Motor neuron (in vitro differentiated cells): Measurements from ENCODE around the gene CLEC2A. TPM values are rescaled to one million over a fixed set of nuclear protein-coding genes. Genes with fewer than 3 reads are reported as not detected.
A peak's percentile ranks its signal among the peaks of the same experiment; 100 is the strongest.

Experiments used
- ATAC-seq, 8 experiments: fragments of 200-7000 bp; cut with Tn5 transposase; replicated peaks in 6 of 8; 2 replicates each; pipeline ENCODE4 v1.8.0; 2021; ENCODE audit warnings: mild to moderate bottlenecking in 8 of 8, moderate library complexity in 8 of 8
- H3K27ac ChIP-seq, 2 donors: fragments of 250-450 bp; sonication (Bioruptor Pico); 2 replicates each; pipeline ENCODE4 v1.9.0; 2021; ENCODE audit warnings: antibody characterized with exemption in 2 of 2, mild to moderate bottlenecking in 2 of 2, moderate library complexity in 1 of 2
- H3K4me1 ChIP-seq, 2 donors: fragments of 250-450 bp; sonication (Bioruptor Pico); replicated peaks in 1 of 2; 2 replicates each; pipeline ENCODE4 v1.6.1; 2021; ENCODE audit warnings: antibody characterized with exemption in 2 of 2, mild to moderate bottlenecking in 2 of 2, moderate library complexity in 1 of 2
- H3K4me3 ChIP-seq, 5 donors: fragments of 250-450 bp; sonication (Bioruptor Pico); 2 replicates each; pipeline ENCODE4 v1.9.0; 2021; ENCODE audit warnings: antibody characterized with exemption in 5 of 5, mild to moderate bottlenecking in 5 of 5, moderate library complexity in 4 of 5
- WGBS, 10 experiments: fragments of 450-650 bp; shearing (Covaris generic); methylation state at CpG; one replicate each; pipeline ENCODE4 v1.0.0; 2022; 5-methylcytosine and 5-hydroxymethylcytosine counted together
- in situ Hi-C, 9 experiments: fragments of 400-800 bp; cut with MboI; loops; one replicate each; pipeline ENCODE4 v1.15.0; 2021; ENCODE audit warnings: low sequenced_read_pairs in 9 of 9, low pct_unique_long_range_greater_than_20kb in 2 of 9; ENCODE audit not compliant: unreplicated experiment in 9 of 9
- total RNA-seq, 8 experiments: library from RNA; unstranded; fragments of 300-600 nt; gene quantifications; 2 replicates each; pipeline versions ENCODE4 v1.2.3 to v1.2.4, GENCODE V29; 2022

The CLEC2A gene
- total RNA-seq, 8 experiments from 2014 or later = 0.38 to 36.7 (median 0.85) TPM; not detected in 5

- WGBS, 10 experiments = 14 to 100% (median 69%) methylated on average over 1 to 3 of the region's 3 CpGs
- Histone ChIP-seq H3K4me1 (no peaks in the 10 kb centered on the region), H3K27ac (no peak overlapping the region), H3K4me3 (no peak overlapping the region)
- ATAC-seq = no peak
- in situ Hi-C loops = loop anchor here in 3 of 9 experiments (25.0 kb wide), 2 partner anchors 115 to 210 kb away; partner anchors contain the start of gene CLEC7A (in 2 of the 3)
Observed at GRCh38 chr12:9926876-9927275, 5.3 kb downstream of the CLEC2A start.

- Histone ChIP-seq H3K4me3 (no peak overlapping the region), H3K27ac (no peak overlapping the region), H3K4me1 (no peaks in the 10 kb centered on the region)
- ATAC-seq = peak in 4 of 8 experiments; percentile 24 to 73 (median 63)
- WGBS, 10 experiments = 0 to 46% (median 28%) methylated on average over 1 to 5 of the region's 5 CpGs; no CpG with 5 or more reads in 2 of the 10 experiments
- in situ Hi-C loops = loop anchor here in 3 of 9 experiments (25.0 kb wide), 2 partner anchors 114 to 211 kb away; partner anchors contain the start of gene CLEC7A (in 2 of the 3)
Observed at GRCh38 chr12:9925705-9926393, 6.3 kb downstream of the CLEC2A start.

DNA sequence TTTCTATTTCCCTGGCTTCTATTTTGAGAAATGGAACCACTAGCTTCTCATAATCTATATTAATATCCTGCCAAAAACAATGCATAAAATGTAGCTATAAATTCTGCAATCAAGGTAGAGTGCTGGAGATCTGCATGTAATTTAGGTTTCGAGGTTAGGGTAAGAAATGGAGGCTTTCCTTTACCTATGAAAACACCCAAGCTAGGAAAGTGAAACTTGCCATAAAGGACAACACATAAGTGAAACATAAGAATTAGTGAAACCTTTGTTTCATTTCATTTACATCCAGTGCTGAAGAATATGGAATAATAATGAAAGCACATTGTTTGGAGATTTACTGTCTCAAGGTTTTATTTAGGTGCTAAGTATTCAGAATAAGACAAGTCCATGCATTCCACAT is 9.7 kb downstream of the CLEC2A start:
- H3K4me3 ChIP-seq = no peak overlapping the region
- H3K4me1 ChIP-seq = no peaks in the 10 kb centered on the region
- no peak for ATAC-seq
- in situ Hi-C loops = no loop called here
- no peak overlapping the region for H3K27ac ChIP-seq
- WGBS, 10 experiments = 46 to 100% (median 86%) methylated on average over 1 of the region's 1 CpG; no CpG with 5 or more reads in 1 of the 10 experiments

GRCh38 chr12:9920451-9920850 is 11.7 kb downstream of the CLEC2A start:
- ATAC-seq = no peak
- 46 to 100% (median 92%) methylated on average over 2 to 8 of the region's 10 CpGs; no CpG with 5 or more reads in 1 of the 10 experiments for WGBS, 10 experiments
- no peak overlapping the region for H3K27ac ChIP-seq
- no peaks in the 10 kb centered on the region for H3K4me1 ChIP-seq
- in situ Hi-C loops = no loop called here
- no peak overlapping the region for H3K4me3 ChIP-seq

- no peaks in the 10 kb centered on the region for H3K4me1 ChIP-seq
- ATAC-seq = no peak
- no peak overlapping the region for H3K4me3 ChIP-seq
- in situ Hi-C loops = no loop called here
- no peak overlapping the region for H3K27ac ChIP-seq
- 0 to 86% methylated on average over 1 to 2 of the region's 3 CpGs; no CpG with 5 or more reads in 8 of the 10 experiments for WGBS, 10 experiments
Observed at GRCh38 chr12:9919443-9919842, 12.7 kb downstream of the CLEC2A start.

DNA sequence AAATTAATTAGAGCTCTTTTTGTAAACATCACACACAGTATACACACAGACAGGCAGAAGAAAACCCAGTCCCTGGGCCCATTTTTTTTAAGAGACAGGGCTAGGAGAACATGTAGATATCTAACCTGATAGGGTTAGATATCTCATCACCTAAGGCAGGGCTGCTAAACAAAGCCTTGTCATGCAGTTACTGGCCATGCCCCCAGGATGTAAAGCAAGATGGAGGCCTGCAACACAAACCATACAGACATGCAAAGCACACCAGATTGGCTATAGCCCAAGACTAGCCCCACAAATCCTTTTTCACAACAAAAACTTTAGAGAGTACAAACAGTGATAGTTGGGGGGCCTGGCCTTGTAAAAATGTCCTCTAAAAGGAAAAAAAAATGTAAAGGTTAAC is 20.5 kb downstream of the CLEC2A start:
- no peak for ATAC-seq
- no peak overlapping the region for H3K4me3 ChIP-seq
- no peak overlapping the region for H3K27ac ChIP-seq
- H3K4me1 ChIP-seq = no peaks in the 10 kb centered on the region
- in situ Hi-C loops = no loop called here

GRCh38 chr12:9910716-9911421 is 21.3 kb downstream of the CLEC2A start:
- 17 to 87% (median 58%) methylated on average over 1 to 5 of the region's 7 CpGs; no CpG with 5 or more reads in 1 of the 10 experiments for WGBS, 10 experiments
- no peaks in the 10 kb centered on the region for H3K4me1 ChIP-seq
- no peak overlapping the region for H3K4me3 ChIP-seq
- peak in 2 of 8 experiments; percentile 34 to 35 for ATAC-seq
- no peak overlapping the region for H3K27ac ChIP-seq
- in situ Hi-C loops = no loop called here

DNA sequence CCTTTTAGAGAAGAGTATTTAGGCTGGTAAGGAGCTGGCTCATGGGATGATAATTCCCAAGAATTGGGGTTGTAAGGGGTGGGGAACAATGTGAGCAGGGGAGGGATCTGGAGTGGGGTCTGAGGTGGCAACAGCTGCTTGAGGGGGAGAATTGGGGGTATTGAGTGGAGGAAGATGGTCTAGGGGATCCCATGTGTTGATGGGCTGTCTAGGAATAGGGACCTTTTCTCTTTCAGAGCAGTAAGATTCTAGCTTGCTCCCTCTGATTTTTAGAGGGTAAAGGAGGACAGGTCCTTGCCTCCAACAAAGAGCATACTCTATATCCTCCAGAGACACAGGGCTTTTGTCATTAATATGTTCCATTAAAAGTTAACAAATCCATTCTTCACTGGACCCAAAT is 22.4 kb downstream of the CLEC2A start:
- H3K4me1 ChIP-seq = no peaks in the 10 kb centered on the region
- ATAC-seq = no peak
- in situ Hi-C loops = no loop called here
- H3K27ac ChIP-seq = no peak overlapping the region
- H3K4me3 ChIP-seq = no peak overlapping the region

DNA sequence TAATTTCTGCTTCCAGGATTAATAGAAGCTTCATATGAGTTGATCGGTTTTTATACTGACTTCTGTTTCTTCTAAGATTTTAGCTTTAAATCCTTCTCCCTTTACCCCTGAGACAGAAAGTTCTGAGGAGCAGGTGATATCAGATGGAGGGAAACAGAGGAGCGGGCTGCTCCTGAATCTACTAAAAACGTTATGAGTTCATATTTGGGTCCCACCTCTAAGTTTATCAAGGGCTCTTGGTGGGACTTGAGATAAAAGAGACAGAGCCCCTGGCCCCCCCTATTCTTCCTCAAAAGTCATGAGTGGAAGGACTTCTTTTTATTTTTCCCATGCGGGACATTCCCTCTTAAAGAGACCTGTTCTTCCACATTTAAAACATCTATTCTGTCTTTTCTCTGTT is 23.8 kb downstream of the CLEC2A start:
- H3K4me1 ChIP-seq = no peaks in the 10 kb centered on the region
- no peak overlapping the region for H3K27ac ChIP-seq
- no peak for ATAC-seq
- in situ Hi-C loops = no loop called here
- WGBS, 10 experiments = 42 to 100% (median 80%) methylated on average over 1 to 4 of the region's 4 CpGs; no CpG with 5 or more reads in 2 of the 10 experiments
- no peak overlapping the region for H3K4me3 ChIP-seq

DNA sequence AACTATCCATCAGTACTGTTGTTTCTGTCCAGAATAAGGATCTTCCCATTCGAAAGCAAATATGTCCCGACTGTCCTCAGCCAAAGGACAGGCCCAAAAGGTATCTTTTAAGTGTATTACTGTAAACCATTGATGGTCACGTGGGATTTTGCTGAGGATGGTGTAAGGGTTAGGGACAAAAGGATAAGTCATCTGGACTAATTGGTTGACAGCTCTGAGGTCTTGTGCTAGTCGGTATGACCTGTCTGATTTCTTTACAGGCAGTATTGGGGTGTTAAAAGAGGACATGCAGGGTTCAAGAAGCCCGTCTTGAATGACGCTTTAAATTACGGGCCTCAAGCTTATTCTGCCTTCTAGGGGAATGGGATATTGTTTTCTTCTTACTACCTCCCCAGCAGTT is 24.4 kb downstream of the CLEC2A start:
- WGBS, 10 experiments = 40 to 95% (median 72%) methylated on average over 2 to 7 of the region's 7 CpGs; no CpG with 5 or more reads in 1 of the 10 experiments
- Histone ChIP-seq H3K27ac (no peak overlapping the region), H3K4me3 (no peak overlapping the region), H3K4me1 (no peaks in the 10 kb centered on the region)
- no peak for ATAC-seq
- in situ Hi-C loops = no loop called here

DNA sequence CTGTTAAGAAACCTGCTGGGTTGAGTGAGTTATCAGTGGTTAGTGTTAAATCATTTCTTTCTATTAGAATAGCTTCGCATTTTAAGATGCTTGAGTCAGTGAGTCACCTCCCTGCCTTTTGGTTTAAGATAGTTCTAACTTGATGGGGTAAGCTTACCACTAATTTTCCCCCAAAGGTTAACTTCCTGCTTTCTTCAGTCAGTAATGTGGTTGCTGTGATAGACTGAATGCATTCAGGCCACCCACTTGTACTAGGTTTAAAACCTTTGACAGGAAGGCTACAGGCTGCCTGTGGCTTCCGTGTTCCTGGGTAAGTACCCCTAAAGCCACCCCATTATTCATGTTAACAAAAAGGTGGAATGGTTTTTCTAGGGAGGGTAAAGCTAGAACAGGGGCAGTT is 25.3 kb downstream of the CLEC2A start:
- H3K27ac ChIP-seq = no peak overlapping the region
- no peak overlapping the region for H3K4me3 ChIP-seq
- WGBS, 10 experiments = 17 to 94% (median 80%) methylated on average over 1 to 2 of the region's 2 CpGs; no CpG with 5 or more reads in 3 of the 10 experiments
- H3K4me1 ChIP-seq = no peaks in the 10 kb centered on the region
- ATAC-seq = no peak
- in situ Hi-C loops = no loop called here

DNA sequence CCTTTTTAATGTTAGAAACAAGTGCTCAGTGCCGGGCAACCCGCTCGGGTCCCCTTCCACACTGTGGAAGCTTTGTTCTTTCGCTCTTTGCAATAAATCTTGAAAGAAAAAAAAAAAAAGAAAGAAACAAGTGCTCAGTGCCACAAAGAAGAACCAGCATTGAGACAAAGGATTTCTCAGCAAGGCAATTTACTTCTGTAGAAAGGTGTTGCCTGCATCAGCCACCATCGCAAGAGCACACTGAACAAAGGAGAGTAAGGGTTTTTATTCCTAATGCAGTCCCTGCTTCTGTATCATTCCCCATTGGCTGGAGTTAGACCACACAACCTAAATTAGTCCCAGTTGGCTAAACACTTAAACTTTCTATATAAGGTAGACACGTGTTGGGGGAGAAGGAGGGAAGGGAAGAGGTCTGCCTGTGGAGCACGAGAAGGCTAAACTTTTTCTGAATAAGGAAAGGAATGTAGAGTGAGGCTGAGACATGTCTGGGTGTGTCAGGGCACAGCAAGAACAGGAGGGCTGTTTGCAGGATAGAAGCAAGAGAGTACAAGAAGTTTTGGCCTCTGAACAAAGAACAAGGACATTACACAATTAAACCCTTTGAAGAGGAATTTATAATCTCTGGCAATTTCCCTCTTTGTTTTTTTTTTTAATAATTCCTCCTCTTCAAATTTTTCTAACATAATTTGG is 29.5 kb downstream of the CLEC2A start:
- in situ Hi-C loops = no loop called here
- WGBS, 10 experiments = 17 to 100% (median 82%) methylated on average over 1 to 7 of the region's 7 CpGs; no CpG with 5 or more reads in 2 of the 10 experiments
- no peaks in the 10 kb centered on the region for H3K4me1 ChIP-seq
- H3K4me3 ChIP-seq = no peak overlapping the region
- H3K27ac ChIP-seq = no peak overlapping the region
- no peak for ATAC-seq

GRCh38 chr12:9900930-9901329 is 31.2 kb downstream of the CLEC2A start:
- no peak for ATAC-seq
- Histone ChIP-seq H3K4me3 (no peak overlapping the region), H3K4me1 (no peaks in the 10 kb centered on the region), H3K27ac (no peak overlapping the region)
- in situ Hi-C loops = no loop called here
- 28 to 100% (median 81%) methylated on average over 1 to 2 of the region's 2 CpGs for WGBS, 10 experiments
